ENCODE data around the gene CCDC33.

CCDC33 gene

DNA sequence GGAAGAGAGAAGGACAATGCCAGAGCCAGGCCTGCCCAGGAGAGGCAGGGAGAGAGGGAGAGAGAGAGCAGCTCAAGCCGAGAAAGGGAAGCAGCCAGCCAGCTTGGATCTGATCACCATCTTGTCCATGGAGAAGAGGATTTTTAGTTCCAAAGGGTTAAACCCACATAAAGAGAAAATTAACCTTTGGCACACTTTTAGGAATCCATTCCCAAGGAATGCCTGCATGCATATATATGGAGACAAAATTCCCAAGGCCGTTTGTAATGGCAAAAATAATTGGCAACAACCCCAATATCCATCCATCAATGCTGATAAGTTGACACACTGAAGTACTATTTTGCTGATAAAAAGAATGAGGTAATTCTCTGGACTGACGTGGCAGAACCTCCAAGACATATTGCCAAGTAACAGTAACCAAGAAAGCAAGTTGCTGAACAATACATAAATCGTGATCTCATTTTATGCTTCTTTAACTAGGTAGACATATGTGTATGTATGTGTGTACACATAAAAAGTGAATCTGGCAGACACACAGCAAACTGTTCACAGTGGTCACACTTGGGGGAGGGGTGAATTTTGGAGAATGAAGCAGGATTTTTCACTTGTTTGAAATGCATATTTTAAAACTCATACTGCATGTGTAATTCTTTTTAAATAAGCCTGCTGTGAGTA lies 26.0 kb upstream of the CCDC33 start:
- Histone ChIP-seq H3K9ac (no peak overlapping the region), H3K79me2 (no peaks in the 10 kb centered on the region), H3K4me1 (peaks cover 7% of the 10 kb centered on the region), H2AFZ (no peak overlapping the region), H3K27me3 (ENCODE audit: control insufficient read depth, insufficient read depth, low read length) (no peaks in the 10 kb centered on the region), H3K9me3 (ENCODE audit: control insufficient read depth, low read length) (no peaks in the 10 kb centered on the region), H3K36me3 (ENCODE audit: control insufficient read depth, insufficient read depth, low read length) (no peaks in the 10 kb centered on the region), H3K27ac (no peak overlapping the region), H3K4me3 (ENCODE audit: low read depth, low read length) (no peak overlapping the region), H3K4me2 (ENCODE audit: low read length) (no peak overlapping the region)
- no peak for TF ChIP-seq CTCF (IDR thresholded peaks at IDR 0.05)

DNA sequence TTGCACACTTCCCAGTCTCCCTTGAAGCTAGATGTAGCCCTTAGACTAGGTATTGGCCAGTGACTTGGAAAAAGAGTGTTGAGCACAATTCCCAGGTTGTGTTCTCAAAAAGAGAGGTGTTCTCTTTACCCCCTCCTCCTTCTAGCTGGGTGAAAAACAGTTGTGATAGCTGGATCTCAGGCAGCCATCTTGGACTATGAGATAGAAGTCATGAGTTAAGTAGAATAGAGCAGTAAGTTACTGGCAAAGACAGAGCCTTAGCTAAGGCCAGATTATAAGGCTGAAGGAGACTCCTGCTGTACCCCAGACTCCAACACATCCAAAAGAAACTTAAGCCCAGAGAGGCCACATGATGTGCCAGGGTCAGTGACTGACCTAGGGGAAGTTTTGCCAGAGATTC lies 25.4 kb upstream of the CCDC33 start:
- Histone ChIP-seq H3K9ac (no peak overlapping the region), H3K9me3 (ENCODE audit: control insufficient read depth, low read length) (no peaks in the 10 kb centered on the region), H3K4me3 (ENCODE audit: low read depth, low read length) (no peak overlapping the region), H3K4me1 (peaks cover 7% of the 10 kb centered on the region), H3K27me3 (ENCODE audit: control insufficient read depth, insufficient read depth, low read length) (no peaks in the 10 kb centered on the region), H3K4me2 (ENCODE audit: low read length) (no peak overlapping the region), H2AFZ (no peak overlapping the region), H3K36me3 (ENCODE audit: control insufficient read depth, insufficient read depth, low read length) (no peaks in the 10 kb centered on the region), H3K27ac (no peak overlapping the region), H3K79me2 (no peaks in the 10 kb centered on the region)
- TF ChIP-seq CTCF (IDR thresholded peaks at IDR 0.05) = no peak

DNA sequence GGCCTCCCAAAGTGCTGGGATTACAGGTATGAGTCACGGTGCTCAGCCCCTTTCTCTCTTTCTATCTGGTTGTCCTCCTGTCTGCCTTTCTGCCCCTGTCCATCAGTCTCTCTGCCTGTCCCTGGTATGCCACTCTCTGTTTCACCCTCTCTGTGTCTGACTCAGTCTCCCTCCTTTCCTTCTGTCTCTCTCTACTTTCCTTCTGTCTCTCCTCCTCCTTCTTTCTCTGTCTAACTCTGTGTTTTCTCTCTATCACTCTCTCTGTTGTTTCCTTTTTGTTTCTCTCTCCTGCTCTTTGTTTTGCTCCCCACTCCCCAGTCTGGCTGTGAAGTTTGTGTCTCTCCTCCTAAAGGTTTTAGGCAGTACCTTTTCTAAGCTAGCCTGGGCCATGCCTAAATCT lies 24.5 kb upstream of the CCDC33 start:
- H3K27ac ChIP-seq = no peak overlapping the region
- H2AFZ ChIP-seq = no peak overlapping the region
- no peaks in the 10 kb centered on the region for H3K27me3 ChIP-seq (ENCODE audit: control insufficient read depth, insufficient read depth, low read length)
- H3K4me1 ChIP-seq = peaks cover 4% of the 10 kb centered on the region
- no peak for TF ChIP-seq CTCF (IDR thresholded peaks at IDR 0.05)
- no peak overlapping the region for H3K4me2 ChIP-seq (ENCODE audit: low read length)
- no peaks in the 10 kb centered on the region for H3K79me2 ChIP-seq
- H3K9ac ChIP-seq = no peak overlapping the region
- H3K36me3 ChIP-seq (ENCODE audit: control insufficient read depth, insufficient read depth, low read length) = no peaks in the 10 kb centered on the region
- H3K4me3 ChIP-seq (ENCODE audit: low read depth, low read length) = no peak overlapping the region
- H3K9me3 ChIP-seq (ENCODE audit: control insufficient read depth, low read length) = no peaks in the 10 kb centered on the region

- Histone ChIP-seq H3K4me1 (no peaks in the 10 kb centered on the region), H3K9ac (no peak overlapping the region), H2AFZ (no peak overlapping the region), H3K27ac (no peak overlapping the region), H3K36me3 (ENCODE audit: control insufficient read depth, insufficient read depth, low read length) (no peaks in the 10 kb centered on the region), H3K79me2 (no peaks in the 10 kb centered on the region), H3K27me3 (ENCODE audit: control insufficient read depth, insufficient read depth, low read length) (no peaks in the 10 kb centered on the region), H3K9me3 (ENCODE audit: control insufficient read depth, low read length) (no peaks in the 10 kb centered on the region), H3K4me3 (ENCODE audit: low read depth, low read length) (no peak overlapping the region), H3K4me2 (ENCODE audit: low read length) (no peak overlapping the region)
- no peak for TF ChIP-seq CTCF (IDR thresholded peaks at IDR 0.05)
Measured at GRCh38 chr15:74212494-74212893, 23.6 kb upstream of the CCDC33 start.

- Histone ChIP-seq H3K4me3 (ENCODE audit: low read depth, low read length) (no peak overlapping the region), H3K4me1 (no peaks in the 10 kb centered on the region), H2AFZ (no peak overlapping the region), H3K9me3 (ENCODE audit: control insufficient read depth, low read length) (no peaks in the 10 kb centered on the region), H3K27ac (no peak overlapping the region), H3K4me2 (ENCODE audit: low read length) (no peak overlapping the region), H3K36me3 (ENCODE audit: control insufficient read depth, insufficient read depth, low read length) (no peaks in the 10 kb centered on the region), H3K9ac (no peak overlapping the region), H3K27me3 (ENCODE audit: control insufficient read depth, insufficient read depth, low read length) (no peaks in the 10 kb centered on the region), H3K79me2 (no peaks in the 10 kb centered on the region)
- no peak for TF ChIP-seq CTCF (IDR thresholded peaks at IDR 0.05)
Measured at GRCh38 chr15:74213858-74214284, 22.3 kb upstream of the CCDC33 start.

All from parathyroid adenoma (tissue), 2 donors.